Keratinocyte (primary cell): ENCODE data around the gene ANKRD17.

Experiments used
- EZH2 ChIP-seq: IDR thresholded peaks from one replicate; pipeline ENCODE4 v1.6.1; 2012; ENCODE audit warnings: inconsistent platforms, mild to moderate bottlenecking, low read length, moderate library complexity
- TF ChIP-seq, protein P1 (sequence below), 3 experiments: IDR thresholded peaks in 1 of 3; conservative IDR thresholded peaks in 1 of 3; optimal IDR thresholded peaks in 1 of 3; 2 replicates in 2 of 3; 3 replicates in 1 of 3; pipeline versions ENCODE3 to v1.5.1; 2011; ENCODE audit warnings: low read length in 3 of 3, mild to moderate bottlenecking in 3 of 3, moderate library complexity in 2 of 3, control low read depth in 1 of 3, inconsistent platforms in 1 of 3; ENCODE audit not compliant: insufficient read depth in 2 of 3; ENCODE audit errors: extremely low read depth in 1 of 3

DNA sequence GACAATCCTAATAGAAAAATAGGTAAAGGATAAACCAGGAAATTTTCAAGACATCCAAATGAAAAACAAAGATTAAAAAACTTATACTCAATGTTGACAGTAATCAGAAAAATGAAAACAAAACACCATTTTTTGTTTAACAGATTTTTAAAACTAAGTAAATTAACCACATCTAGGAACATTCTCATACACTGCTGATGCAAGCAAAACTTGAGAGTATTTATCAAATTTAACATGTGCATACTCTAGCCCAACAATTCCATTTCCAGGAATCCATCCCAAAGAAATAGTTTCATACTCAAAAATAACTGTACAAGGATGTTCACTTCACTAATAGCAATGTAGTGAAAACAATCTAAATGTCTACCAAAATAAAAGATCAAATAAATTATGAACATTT, 11.5 kb downstream of the ANKRD17 start:
- TF ChIP-seq, protein P1, sequence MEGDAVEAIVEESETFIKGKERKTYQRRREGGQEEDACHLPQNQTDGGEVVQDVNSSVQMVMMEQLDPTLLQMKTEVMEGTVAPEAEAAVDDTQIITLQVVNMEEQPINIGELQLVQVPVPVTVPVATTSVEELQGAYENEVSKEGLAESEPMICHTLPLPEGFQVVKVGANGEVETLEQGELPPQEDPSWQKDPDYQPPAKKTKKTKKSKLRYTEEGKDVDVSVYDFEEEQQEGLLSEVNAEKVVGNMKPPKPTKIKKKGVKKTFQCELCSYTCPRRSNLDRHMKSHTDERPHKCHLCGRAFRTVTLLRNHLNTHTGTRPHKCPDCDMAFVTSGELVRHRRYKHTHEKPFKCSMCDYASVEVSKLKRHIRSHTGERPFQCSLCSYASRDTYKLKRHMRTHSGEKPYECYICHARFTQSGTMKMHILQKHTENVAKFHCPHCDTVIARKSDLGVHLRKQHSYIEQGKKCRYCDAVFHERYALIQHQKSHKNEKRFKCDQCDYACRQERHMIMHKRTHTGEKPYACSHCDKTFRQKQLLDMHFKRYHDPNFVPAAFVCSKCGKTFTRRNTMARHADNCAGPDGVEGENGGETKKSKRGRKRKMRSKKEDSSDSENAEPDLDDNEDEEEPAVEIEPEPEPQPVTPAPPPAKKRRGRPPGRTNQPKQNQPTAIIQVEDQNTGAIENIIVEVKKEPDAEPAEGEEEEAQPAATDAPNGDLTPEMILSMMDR (optimal IDR thresholded peaks at IDR 0.05 in 1 of 3, IDR thresholded peaks at IDR 0.05 in 1 of 3, conservative IDR thresholded peaks at IDR 0.05 in 1 of 3; ENCODE audit: extremely low read depth in 1 of 3, insufficient read depth in 2 of 3, low read length in 3 of 3), result no peak
- no peak for TF ChIP-seq EZH2
